Astrocyte (in vitro differentiated cells and primary cell): Measurements from ENCODE around the gene DCDC1. TPM values are rescaled to one million over a fixed set of nuclear protein-coding genes. Genes with fewer than 3 reads are reported as not detected.

Experiments
- DNase-seq: peaks from one replicate; pipeline ENCODE4 v3.0.0-alpha.2; 2010; ENCODE audit warnings: low read depth
- FAIRE-seq: peaks from 2 replicates; lab custom pipeline; 2011; peaks lifted over from hg19 to GRCh38; lab: Jason Lieb, UNC
- H2AFZ ChIP-seq: 2 replicates; pipeline ENCODE4 v1.6.0; 2012; ENCODE audit warnings: low read depth, low read length, inconsistent platforms
- H3K27ac ChIP-seq: 2 replicates; pipeline ENCODE4 v1.5.1; 2011; ENCODE audit warnings: low read depth, low read length, inconsistent platforms
- H3K27me3 ChIP-seq: 2 replicates; pipeline ENCODE4 v1.6.0; 2011; ENCODE audit warnings: low read length, inconsistent platforms; ENCODE audit not compliant: insufficient read depth
- H3K36me3 ChIP-seq: 2 replicates; pipeline ENCODE4 v1.5.1; 2011; ENCODE audit warnings: low read length, inconsistent platforms; ENCODE audit not compliant: insufficient read depth
- H3K4me1 ChIP-seq: 2 replicates; pipeline ENCODE4 v1.5.1; 2011; ENCODE audit warnings: low read length, inconsistent platforms; ENCODE audit not compliant: insufficient read depth
- H3K4me2 ChIP-seq: 2 replicates; pipeline ENCODE4 v1.6.0; 2012; ENCODE audit warnings: low read length, inconsistent platforms
- H3K4me3 ChIP-seq: 2 replicates; pipeline ENCODE4 v1.5.1; 2011; ENCODE audit warnings: low read depth, mild to moderate bottlenecking, low read length, inconsistent platforms; ENCODE audit not compliant: insufficient read depth
- H3K79me2 ChIP-seq: 2 replicates; pipeline ENCODE4 v1.6.0; 2012; ENCODE audit warnings: mild to moderate bottlenecking, low read length, inconsistent platforms; ENCODE audit not compliant: insufficient read depth
- H3K9ac ChIP-seq: 2 replicates; pipeline ENCODE4 v1.6.0; 2012; ENCODE audit warnings: mild to moderate bottlenecking, low read length, inconsistent platforms
- H3K9me3 ChIP-seq: 2 replicates; pipeline ENCODE4 v1.5.1; 2012; ENCODE audit warnings: low read depth, mild to moderate bottlenecking, low read length, inconsistent platforms; ENCODE audit not compliant: insufficient read depth
- H4K20me1 ChIP-seq: 2 replicates; pipeline ENCODE4 v1.6.0; 2012; ENCODE audit warnings: low read length, inconsistent platforms; ENCODE audit not compliant: insufficient read depth
- H3K27ac Mint-ChIP-seq: one replicate; pipeline ENCODE4 v1.8.0; 2021; ENCODE audit warnings: mild to moderate bottlenecking, mixed read lengths; ENCODE audit not compliant: unreplicated experiment
- H3K27me3 Mint-ChIP-seq: one replicate; pipeline ENCODE4 v1.8.0; 2021; ENCODE audit warnings: low read depth, mixed read lengths; ENCODE audit not compliant: unreplicated experiment
- H3K36me3 Mint-ChIP-seq: one replicate; pipeline ENCODE4 v1.8.0; 2021; ENCODE audit warnings: low read depth, mixed read lengths; ENCODE audit not compliant: unreplicated experiment
- H3K4me1 Mint-ChIP-seq: one replicate; pipeline ENCODE4 v1.8.0; 2021; ENCODE audit warnings: low read depth, mixed read lengths; ENCODE audit not compliant: unreplicated experiment
- H3K4me3 Mint-ChIP-seq: one replicate; pipeline ENCODE4 v1.8.0; 2021; ENCODE audit warnings: mild to moderate bottlenecking, moderate library complexity, mixed read lengths; ENCODE audit not compliant: unreplicated experiment
- H3K9me3 Mint-ChIP-seq: one replicate; pipeline ENCODE4 v1.8.0; 2021; ENCODE audit warnings: mild to moderate bottlenecking, mixed read lengths; ENCODE audit not compliant: unreplicated experiment
- CTCF ChIP-seq: IDR thresholded peaks from 2 replicates; pipeline ENCODE4 v1.5.1; 2011; ENCODE audit warnings: low read depth, mild to moderate bottlenecking, inconsistent platforms, low read length, moderate library complexity; ENCODE audit not compliant: insufficient read depth
- EZH2 ChIP-seq: IDR thresholded peaks from 2 replicates; pipeline ENCODE4 v1.6.1; 2012; ENCODE audit warnings: mild to moderate bottlenecking, low read length, inconsistent platforms; ENCODE audit not compliant: insufficient read depth
- total RNA-seq: library from RNA; stranded (reverse); gene quantifications from 2 replicates; pipeline ENCODE4 v1.2.1, GENCODE V29; 2021

The DCDC1 gene
- total RNA-seq, 1 donor from 2014 or later: 1.4 TPM

GRCh38 chr11:31247321-31247720, 122.2 kb downstream of the DCDC1 start:
- H3K27me3 Mint-ChIP-seq: no peaks in the 10 kb centered on the region
- H3K9me3 Mint-ChIP-seq: no peaks in the 10 kb centered on the region
- Histone ChIP-seq H3K36me3 (no peaks in the 10 kb centered on the region), H3K27me3 (no peaks in the 10 kb centered on the region), H3K4me2 (no peak overlapping the region), H2AFZ (no peak overlapping the region), H3K4me1 (no peaks in the 10 kb centered on the region), H3K9ac (no peak overlapping the region), H4K20me1 (no peaks in the 10 kb centered on the region), H3K79me2 (no peaks in the 10 kb centered on the region), H3K27ac (no peak overlapping the region), H3K4me3 (no peak overlapping the region), H3K9me3 (no peaks in the 10 kb centered on the region)
- H3K36me3 Mint-ChIP-seq: no peaks in the 10 kb centered on the region
- H3K4me1 Mint-ChIP-seq: no peaks in the 10 kb centered on the region
- no peak overlapping the region for H3K27ac Mint-ChIP-seq
- H3K4me3 Mint-ChIP-seq: no peak overlapping the region
- FAIRE-seq (no peak), DNase-seq (no peak)
- TF ChIP-seq CTCF (no peak), EZH2 (no peak)

- TF ChIP-seq CTCF (no peak), EZH2 (no peak)
- Histone ChIP-seq H4K20me1 (no peaks in the 10 kb centered on the region), H3K4me2 (no peak overlapping the region), H3K9ac (no peak overlapping the region), H3K4me3 (no peak overlapping the region), H3K79me2 (no peaks in the 10 kb centered on the region), H3K9me3 (no peaks in the 10 kb centered on the region), H3K4me1 (no peaks in the 10 kb centered on the region), H3K27ac (no peak overlapping the region), H3K36me3 (no peaks in the 10 kb centered on the region), H2AFZ (no peak overlapping the region), H3K27me3 (no peaks in the 10 kb centered on the region)
- no peak overlapping the region for H3K4me3 Mint-ChIP-seq
- peak; percentile 22 for DNase-seq
- H3K27me3 Mint-ChIP-seq: no peaks in the 10 kb centered on the region
- H3K27ac Mint-ChIP-seq: no peak overlapping the region
- H3K4me1 Mint-ChIP-seq: no peaks in the 10 kb centered on the region
- H3K36me3 Mint-ChIP-seq: no peaks in the 10 kb centered on the region
- no peaks in the 10 kb centered on the region for H3K9me3 Mint-ChIP-seq
- FAIRE-seq: no peak
Measured at GRCh38 chr11:31246451-31247165, 122.9 kb downstream of the DCDC1 start.

DNA sequence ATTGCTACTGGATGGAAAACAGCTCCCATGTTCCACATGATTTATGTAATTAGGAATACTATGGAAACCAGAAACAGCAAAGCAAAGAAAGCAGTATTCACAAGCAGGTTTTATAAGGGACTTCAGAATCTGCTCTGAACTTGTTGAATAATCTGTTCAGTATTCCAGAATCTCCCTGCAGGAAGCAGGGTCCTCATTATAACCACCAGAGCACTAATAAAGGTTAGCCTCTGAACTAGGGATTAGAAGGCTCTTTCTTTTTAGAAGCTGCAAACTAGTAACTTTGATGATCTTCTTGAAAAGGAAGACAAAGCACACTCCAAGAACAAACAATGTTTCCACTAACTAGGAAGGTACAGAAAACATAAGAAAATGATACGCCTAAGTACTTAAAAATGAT, 125.8 kb downstream of the DCDC1 start:
- Histone ChIP-seq H3K4me1 (no peaks in the 10 kb centered on the region), H3K9ac (no peak overlapping the region), H3K36me3 (no peaks in the 10 kb centered on the region), H4K20me1 (no peaks in the 10 kb centered on the region), H3K9me3 (no peaks in the 10 kb centered on the region), H3K27me3 (no peaks in the 10 kb centered on the region), H2AFZ (no peak overlapping the region), H3K4me2 (no peak overlapping the region), H3K79me2 (no peaks in the 10 kb centered on the region), H3K27ac (no peak overlapping the region), H3K4me3 (no peak overlapping the region)
- H3K9me3 Mint-ChIP-seq: no peaks in the 10 kb centered on the region
- H3K27me3 Mint-ChIP-seq: no peaks in the 10 kb centered on the region
- FAIRE-seq (no peak), DNase-seq (no peak)
- TF ChIP-seq CTCF: no peak
- no peak for TF ChIP-seq EZH2
- H3K4me1 Mint-ChIP-seq: peaks cover under 1% of the 10 kb centered on the region
- no peak overlapping the region for H3K27ac Mint-ChIP-seq
- no peaks in the 10 kb centered on the region for H3K36me3 Mint-ChIP-seq
- no peak overlapping the region for H3K4me3 Mint-ChIP-seq
